Large intestine (tissue), 3 donors: ENCODE measurements around the gene FRS2. TPM values are rescaled to one million over a fixed set of nuclear protein-coding genes. Genes with fewer than 3 reads are reported as not detected.
"Not testable (repeated sequence)": the region's sequence is repeated elsewhere in the genome, so short reads cannot be mapped to it uniquely, and the experiment has no call there.

Source experiments
- DNase-seq, 2 donors: peaks; one replicate each; pipeline versions ENCODE4 v3.0.0 to v3.0.0-alpha.2; 2013
- H3K27ac ChIP-seq: one replicate; pipeline ENCODE4 v1.5.1; 2013; ENCODE audit warnings: low read length
- H3K27me3 ChIP-seq: 2 replicates; pipeline ENCODE4 v1.6.1; 2013; ENCODE audit warnings: low read length; ENCODE audit not compliant: control insufficient read depth, insufficient read depth
- H3K36me3 ChIP-seq: 2 replicates; pipeline ENCODE4 v1.6.1; 2013; ENCODE audit warnings: low read length; ENCODE audit not compliant: control insufficient read depth, insufficient read depth
- H3K4me1 ChIP-seq: one replicate; pipeline ENCODE4 v1.6.1; 2013; ENCODE audit warnings: low read length; ENCODE audit not compliant: control insufficient read depth, insufficient read depth
- H3K4me3 ChIP-seq: one replicate; pipeline ENCODE4 v1.5.1; 2013; ENCODE audit warnings: low read length
- H3K9me3 ChIP-seq: one replicate; pipeline ENCODE4 v1.6.1; 2013; ENCODE audit warnings: mild to moderate bottlenecking, low read depth, low read length, moderate library complexity; ENCODE audit not compliant: control insufficient read depth
- WGBS: methylation state at CpG from one replicate; pipeline ENCODE4 v1.1.5; 2013; ENCODE audit warnings: low lambda C conversion rate; ENCODE audit not compliant: insufficient coverage; 5-methylcytosine and 5-hydroxymethylcytosine counted together
- polyA plus RNA-seq: library from polyadenylated mRNA; unstranded; fragments of 120-200 nt; gene quantifications from one replicate; pipeline ENCODE4 v1.2.1, GENCODE V29; 2013

The FRS2 gene
- polyA plus RNA-seq, 1 donor: 30.9 TPM

DNA sequence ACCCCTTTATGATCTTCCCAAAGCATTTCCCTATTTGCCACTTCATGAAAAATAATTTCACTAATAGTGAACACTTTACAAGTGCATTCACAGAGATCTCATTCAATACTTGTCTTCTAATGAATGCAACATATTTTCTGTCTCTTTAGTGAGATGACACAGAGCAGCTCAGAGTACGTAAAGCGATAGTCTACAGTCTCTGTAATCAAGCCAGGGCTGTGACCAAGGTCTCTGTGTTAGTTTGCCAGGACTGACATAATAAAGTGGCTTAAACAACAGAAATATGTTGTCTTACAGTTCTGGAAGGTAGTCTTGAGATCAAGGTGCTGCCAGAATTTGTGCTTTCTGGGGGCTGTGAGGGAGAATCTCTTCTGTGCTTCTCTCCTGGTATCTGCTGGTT lies 33.1 kb upstream of the FRS2 start:
- Histone ChIP-seq H3K27ac (no peak overlapping the region), H3K27me3 (no peaks in the 10 kb centered on the region), H3K4me1 (peaks cover 3% of the 10 kb centered on the region), H3K36me3 (no peaks in the 10 kb centered on the region), H3K9me3 (no peaks in the 10 kb centered on the region), H3K4me3 (no peak overlapping the region)
- DNase-seq: no peak
- no CpG with 5 or more reads among the region's 2 CpGs for whole genome bisulfite sequencing

DNA sequence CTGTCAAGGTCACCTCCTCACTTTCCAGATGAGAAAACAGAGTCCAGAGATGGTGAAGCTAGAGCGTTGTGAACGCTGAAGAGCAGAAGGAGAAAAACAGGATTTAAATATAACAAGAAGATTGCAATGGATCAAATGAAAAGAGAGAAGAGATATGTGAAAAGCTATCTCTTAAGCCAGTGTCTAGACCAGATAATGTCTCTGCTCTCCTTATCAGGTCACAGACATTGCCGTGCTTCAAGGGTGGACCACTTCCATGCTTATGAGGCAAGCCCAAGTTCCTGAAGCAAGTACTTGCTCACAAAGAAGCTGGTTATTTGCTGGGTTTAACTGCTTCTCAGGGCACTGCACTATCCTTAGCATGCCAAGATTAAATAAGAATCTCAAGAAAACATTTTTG lies 31.6 kb upstream of the FRS2 start:
- Histone ChIP-seq H3K4me1 (peaks cover 3% of the 10 kb centered on the region), H3K36me3 (no peaks in the 10 kb centered on the region), H3K27me3 (no peaks in the 10 kb centered on the region), H3K4me3 (no peak overlapping the region), H3K27ac (no peak overlapping the region), H3K9me3 (no peaks in the 10 kb centered on the region)
- WGBS: 71% methylated on average over 2 of the region's 3 CpGs
- no peak for DNase-seq

DNA sequence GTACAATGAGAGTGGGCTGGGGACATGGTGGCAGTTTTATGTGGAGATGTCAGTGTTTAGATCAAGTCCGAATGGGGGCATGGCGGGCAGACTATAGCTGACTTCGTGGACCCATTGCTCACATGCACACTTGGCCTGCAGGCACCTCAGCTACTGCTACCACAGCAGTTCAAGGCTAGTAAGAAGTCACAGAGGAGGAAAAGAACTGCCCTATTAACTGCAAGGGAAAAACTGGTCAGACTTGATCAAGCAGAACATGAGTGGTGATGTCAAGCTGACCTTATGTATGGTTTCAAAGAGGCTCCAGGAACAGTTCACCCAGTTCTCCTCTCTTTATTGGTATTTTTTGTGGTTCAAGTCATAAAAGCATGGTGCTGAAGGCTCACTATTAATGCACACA lies 30.2 kb upstream of the FRS2 start:
- Histone ChIP-seq H3K4me3 (no peak overlapping the region), H3K9me3 (no peaks in the 10 kb centered on the region), H3K27ac (no peak overlapping the region), H3K36me3 (no peaks in the 10 kb centered on the region), H3K4me1 (peaks cover 3% of the 10 kb centered on the region), H3K27me3 (no peaks in the 10 kb centered on the region)
- WGBS: no CpG with 5 or more reads among the region's 3 CpGs
- DNase-seq: no peak

DNA sequence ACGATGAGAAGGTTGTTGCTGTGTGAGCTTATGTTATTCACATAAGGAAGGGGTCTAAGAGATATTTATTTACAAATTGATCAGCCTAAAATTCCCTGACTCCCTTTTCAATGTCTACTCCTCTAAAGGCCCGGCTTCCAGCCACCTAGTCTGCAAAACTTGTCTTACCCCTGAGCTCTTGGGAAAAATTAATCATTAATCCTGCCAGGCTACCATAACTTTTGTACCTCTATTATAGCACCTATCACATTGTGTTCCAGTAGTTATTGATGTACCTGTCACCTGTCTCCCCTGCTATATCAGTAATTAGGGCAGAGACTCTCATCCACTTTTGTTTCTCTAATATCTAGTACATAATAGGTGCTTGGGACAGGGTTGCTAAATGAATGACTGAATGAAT lies 29.3 kb upstream of the FRS2 start:
- Histone ChIP-seq H3K4me3 (no peak overlapping the region), H3K36me3 (no peaks in the 10 kb centered on the region), H3K27me3 (no peaks in the 10 kb centered on the region), H3K9me3 (no peaks in the 10 kb centered on the region), H3K4me1 (peaks cover 3% of the 10 kb centered on the region), H3K27ac (no peak overlapping the region)
- WGBS: no CpG with 5 or more reads among the region's 2 CpGs
- peak in 1 of 2 donors; percentile 22 for DNase-seq

DNA sequence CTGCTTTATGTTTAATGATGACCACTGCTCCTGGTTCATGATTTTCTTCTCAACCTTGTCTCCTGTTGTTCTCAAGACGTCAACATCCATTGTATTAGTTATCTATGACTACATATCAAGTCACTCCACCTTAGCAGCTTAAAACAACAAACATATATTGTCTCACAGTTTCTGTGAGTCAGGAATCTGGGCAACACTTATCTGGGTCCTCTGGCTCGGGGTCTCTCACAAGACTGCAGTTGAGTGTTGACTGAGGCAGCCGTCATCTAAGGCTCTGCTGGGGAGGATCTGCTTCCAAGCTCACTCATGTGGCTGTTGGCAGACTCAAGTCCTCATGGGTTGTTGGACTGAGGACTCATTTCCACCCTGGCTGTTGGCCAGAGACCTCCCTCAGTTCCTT lies 27.3 kb upstream of the FRS2 start:
- H3K36me3 ChIP-seq: no peaks in the 10 kb centered on the region
- H3K9me3 ChIP-seq: no peaks in the 10 kb centered on the region
- H3K27me3 ChIP-seq: no peaks in the 10 kb centered on the region
- H3K4me1 ChIP-seq: peaks cover 9% of the 10 kb centered on the region
- no CpG with 5 or more reads among the region's 3 CpGs for WGBS
- no peak for DNase-seq
- no peak overlapping the region for H3K4me3 ChIP-seq
- H3K27ac ChIP-seq: no peak overlapping the region

DNA sequence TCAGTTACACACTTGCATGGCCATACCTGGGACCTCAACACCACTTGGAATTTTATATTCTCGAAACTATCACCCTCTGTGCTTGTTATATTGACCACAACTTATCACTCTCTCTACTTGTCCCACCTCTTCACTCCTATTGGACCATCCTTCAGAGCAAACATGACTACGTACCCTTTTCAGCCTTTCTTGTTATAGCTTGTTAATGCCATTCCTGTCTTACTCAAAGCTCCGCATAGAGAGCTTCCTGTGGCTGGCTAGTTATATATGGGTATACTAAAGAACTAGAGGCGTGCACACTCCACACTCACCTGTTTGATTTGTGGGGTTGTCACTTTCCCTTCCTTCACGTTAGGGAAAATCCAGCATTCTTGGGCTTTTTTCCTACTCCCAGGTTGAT lies 26.3 kb upstream of the FRS2 start:
- no peak overlapping the region for H3K27ac ChIP-seq
- peaks cover 13% of the 10 kb centered on the region for H3K4me1 ChIP-seq
- no peaks in the 10 kb centered on the region for H3K36me3 ChIP-seq
- 100% methylated on average over 2 of the region's 5 CpGs for WGBS
- H3K9me3 ChIP-seq: no peaks in the 10 kb centered on the region
- no peak overlapping the region for H3K4me3 ChIP-seq
- DNase-seq: no peak
- H3K27me3 ChIP-seq: peaks cover 2% of the 10 kb centered on the region

DNA sequence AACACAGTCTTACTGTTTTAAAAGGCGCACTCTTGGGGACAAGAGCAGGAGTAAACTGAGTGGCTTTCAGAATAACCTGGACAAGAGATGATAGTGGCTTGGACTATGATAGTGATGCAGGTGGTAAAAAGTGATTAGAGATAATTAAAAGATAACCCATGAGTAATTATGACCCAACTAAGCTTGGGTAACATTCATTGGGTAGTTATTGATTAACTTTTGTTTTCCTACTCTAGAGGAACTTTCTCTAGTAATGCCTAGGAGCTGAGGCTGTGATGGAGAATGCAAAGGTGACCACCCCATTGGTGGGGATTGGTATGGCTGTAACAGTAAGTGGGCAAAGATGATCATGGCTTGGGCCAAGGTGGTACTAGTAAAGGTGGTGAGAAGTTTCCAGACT lies 22.3 kb upstream of the FRS2 start:
- DNase-seq: peak; percentile 12 to 44
- no peak overlapping the region for H3K27ac ChIP-seq

DNA sequence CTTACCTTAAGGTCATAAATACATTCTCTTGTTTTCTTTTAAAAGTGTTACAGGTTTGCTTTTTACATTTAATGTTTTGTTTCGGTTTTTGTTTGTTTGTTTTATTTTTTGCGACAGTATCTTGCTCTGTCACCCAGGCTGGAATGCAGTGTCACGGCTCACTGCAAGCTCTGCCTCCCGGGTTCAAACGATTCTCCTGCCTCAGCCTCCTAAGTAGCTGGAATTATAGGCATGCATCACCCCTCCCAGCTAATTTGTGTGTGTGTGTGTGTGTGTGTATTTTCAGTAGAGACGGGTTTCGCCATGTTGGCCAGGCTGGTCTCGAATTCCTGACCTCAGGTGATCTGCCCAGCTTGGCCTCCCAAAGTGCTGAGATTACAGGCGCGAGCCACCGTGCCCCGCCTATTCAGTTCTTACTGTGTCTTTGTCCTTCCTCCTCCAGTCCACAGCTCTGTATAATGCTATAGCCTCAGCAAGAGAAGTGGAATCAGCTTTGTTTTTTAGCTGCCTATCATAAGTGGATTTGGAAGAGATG lies 17.5 kb upstream of the FRS2 start:
- not testable (repeated sequence) for DNase-seq, H3K4me3 ChIP-seq, H3K4me1 ChIP-seq, H3K27ac ChIP-seq, H3K27me3 ChIP-seq, H3K9me3 ChIP-seq, H3K36me3 ChIP-seq
- 83% methylated on average over 2 of the region's 12 CpGs for WGBS

More for the DNA sequence above, 22.3 kb upstream of the FRS2 start:
- Histone ChIP-seq H3K27me3 (peaks cover 2% of the 10 kb centered on the region), H3K9me3 (no peaks in the 10 kb centered on the region), H3K4me3 (no peak overlapping the region), H3K4me1 (peaks cover 10% of the 10 kb centered on the region), H3K36me3 (no peaks in the 10 kb centered on the region)
- 57% methylated on average over 1 of the region's 1 CpG for WGBS

DNA sequence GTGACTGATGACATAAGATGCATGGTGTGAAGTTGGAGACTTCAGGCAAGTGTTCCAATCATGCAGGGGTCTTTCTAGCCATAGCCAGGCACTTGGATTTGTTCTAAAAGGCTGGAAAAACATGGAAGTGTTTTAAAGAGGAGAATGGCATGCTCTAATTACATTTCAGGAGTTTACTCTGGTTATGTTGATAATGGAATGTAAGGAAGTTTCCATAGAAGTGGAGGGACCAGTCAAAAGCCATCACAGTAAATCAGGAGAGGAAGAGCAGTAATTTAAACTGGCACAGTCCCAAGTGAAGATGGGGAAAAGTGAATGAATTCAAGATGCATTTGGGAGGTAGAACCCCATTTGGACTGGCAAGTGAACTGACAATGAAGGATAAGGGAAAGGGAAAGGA lies 13.9 kb upstream of the FRS2 start:
- H3K27ac ChIP-seq: no peak overlapping the region
- no peaks in the 10 kb centered on the region for H3K9me3 ChIP-seq
- no peak overlapping the region for H3K4me3 ChIP-seq
- H3K36me3 ChIP-seq: no peaks in the 10 kb centered on the region
- no peak for DNase-seq
- H3K4me1 ChIP-seq: no peaks in the 10 kb centered on the region
- H3K27me3 ChIP-seq: no peaks in the 10 kb centered on the region

DNA sequence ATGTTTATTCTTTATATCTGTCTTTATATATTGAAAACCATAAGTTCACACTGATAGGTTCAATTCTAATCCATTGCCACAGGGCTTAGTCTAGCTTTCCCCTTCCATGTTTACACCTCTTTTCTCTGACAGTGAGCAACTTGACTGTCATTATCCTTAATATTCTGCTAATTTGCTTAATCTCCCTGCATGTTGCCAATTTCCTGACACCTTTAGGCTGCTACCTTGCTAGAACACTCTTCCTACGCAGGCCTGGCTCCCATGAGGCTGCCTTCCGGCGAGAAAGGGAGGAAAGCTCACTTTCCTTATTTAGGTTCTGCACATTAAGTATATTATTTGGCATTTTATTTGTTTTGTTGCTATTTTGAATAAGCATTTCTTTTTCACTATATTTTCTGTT lies 12.8 kb upstream of the FRS2 start:
- no peaks in the 10 kb centered on the region for H3K9me3 ChIP-seq
- no peak for DNase-seq
- no peak overlapping the region for H3K27ac ChIP-seq
- 44% methylated on average over 2 of the region's 3 CpGs for WGBS
- no peak overlapping the region for H3K4me3 ChIP-seq
- no peaks in the 10 kb centered on the region for H3K36me3 ChIP-seq
- no peaks in the 10 kb centered on the region for H3K27me3 ChIP-seq
- H3K4me1 ChIP-seq: no peaks in the 10 kb centered on the region

DNA sequence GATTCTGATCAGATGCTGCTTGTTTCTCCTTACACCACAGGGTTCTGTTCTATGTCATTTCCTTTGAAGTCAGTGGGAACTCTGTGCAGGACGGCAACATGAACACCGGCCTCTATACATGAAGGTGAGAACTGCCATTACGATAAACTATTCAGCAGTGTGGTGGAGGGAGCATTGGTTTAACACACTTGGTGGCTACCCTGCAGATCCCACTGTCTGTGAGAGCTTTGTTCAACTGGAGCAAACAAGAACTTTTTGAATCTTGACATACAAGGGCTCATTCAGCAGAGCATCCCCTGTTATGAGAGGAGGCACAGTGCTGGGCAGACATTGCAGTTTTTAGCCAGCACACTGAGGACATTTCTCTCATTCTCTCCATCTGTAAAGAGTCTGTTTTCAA lies 10.7 kb upstream of the FRS2 start:
- Histone ChIP-seq H3K36me3 (no peaks in the 10 kb centered on the region), H3K27me3 (no peaks in the 10 kb centered on the region), H3K4me3 (no peak overlapping the region), H3K9me3 (no peaks in the 10 kb centered on the region), H3K4me1 (no peaks in the 10 kb centered on the region), H3K27ac (no peak overlapping the region)
- no peak for DNase-seq
- no CpG with 5 or more reads among the region's 3 CpGs for WGBS
